GM12891 (cell line): ENCODE measurements around the gene USP17L11.
"Not testable (repeated sequence)": the region's sequence is repeated elsewhere in the genome, so short reads cannot be mapped to it uniquely, and the experiment has no call there.

Source experiments
- PAX5 ChIP-seq: IDR thresholded peaks from 2 replicates; pipeline ENCODE4 v1.6.1; 2011; ENCODE audit warnings: low read length, moderate library complexity, mild to moderate bottlenecking; ENCODE audit not compliant: insufficient read depth, severe bottlenecking
- POLR2A ChIP-seq: IDR thresholded peaks from 2 replicates; pipeline ENCODE4 v1.6.1; 2011; ENCODE audit warnings: low read depth, low read length, control low read depth
- POLR2AphosphoS5 ChIP-seq: IDR thresholded peaks from 2 replicates; pipeline ENCODE4 v1.6.1; 2011; ENCODE audit warnings: low read depth, low read length, control low read depth
- POU2F2 ChIP-seq: IDR thresholded peaks from 2 replicates; pipeline ENCODE4 v1.6.1; 2011; ENCODE audit warnings: low read depth, mild to moderate bottlenecking, control low read depth, low read length, moderate library complexity
- TAF1 ChIP-seq: IDR thresholded peaks from 2 replicates; pipeline ENCODE4 v1.6.1; 2011; ENCODE audit warnings: low read depth, low read length, control low read depth

DNA sequence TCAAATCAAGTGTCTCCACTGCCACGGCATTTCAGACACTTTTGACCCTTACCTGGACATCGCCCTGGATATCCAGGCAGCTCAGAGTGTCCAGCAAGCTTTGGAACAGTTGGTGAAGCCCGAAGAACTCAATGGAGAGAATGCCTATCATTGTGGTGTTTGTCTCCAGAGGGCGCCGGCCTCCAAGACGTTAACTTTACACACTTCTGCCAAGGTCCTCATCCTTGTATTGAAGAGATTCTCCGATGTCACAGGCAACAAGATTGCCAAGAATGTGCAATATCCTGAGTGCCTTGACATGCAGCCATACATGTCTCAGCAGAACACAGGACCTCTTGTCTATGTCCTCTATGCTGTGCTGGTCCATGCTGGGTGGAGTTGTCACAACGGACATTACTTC is 15.0 kb downstream of the USP17L11 start:
- not testable (repeated sequence) for TF ChIP-seq POLR2AphosphoS5, POLR2A, TAF1, POU2F2, PAX5
